ENCODE measurements around the gene SOS1.
A peak's percentile ranks its signal among the peaks of the same experiment; 100 is the strongest.
"Not testable (repeated sequence)": the region's sequence is repeated elsewhere in the genome, so short reads cannot be mapped to it uniquely, and the experiment has no call there.

SOS1 gene

DNA sequence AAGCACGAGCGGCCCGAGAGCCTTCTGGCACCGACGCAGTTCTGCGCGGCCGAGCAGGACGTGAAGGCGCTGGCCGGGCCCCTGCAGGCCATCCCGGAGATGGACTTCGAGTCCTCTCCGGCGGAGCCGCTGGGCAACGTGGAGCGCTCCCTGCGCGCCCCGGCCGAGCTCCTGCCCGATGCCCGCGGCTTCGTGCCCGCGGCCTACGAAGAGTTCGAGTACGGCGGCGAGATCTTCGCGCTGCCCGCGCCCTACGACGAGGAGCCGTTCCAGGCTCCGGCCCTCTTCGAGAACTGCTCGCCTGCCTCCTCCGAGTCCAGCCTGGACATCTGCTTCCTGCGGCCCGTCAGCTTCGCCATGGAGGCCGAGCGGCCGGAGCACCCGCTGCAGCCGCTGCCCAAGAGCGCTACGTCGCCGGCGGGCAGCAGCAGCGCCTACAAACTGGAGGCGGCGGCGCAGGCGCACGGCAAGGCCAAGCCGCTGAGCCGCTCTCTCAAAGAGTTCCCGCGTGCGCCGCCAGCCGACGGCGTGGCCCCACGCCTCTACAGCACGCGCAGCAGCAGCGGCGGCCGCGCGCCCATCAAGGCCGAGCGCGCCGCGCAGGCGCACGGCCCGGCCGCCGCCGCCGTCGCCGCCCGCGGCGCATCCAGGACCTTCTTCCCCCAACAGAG is 160.8 kb downstream of the SOS1 start:
- DNase-seq, result no peak

DNA sequence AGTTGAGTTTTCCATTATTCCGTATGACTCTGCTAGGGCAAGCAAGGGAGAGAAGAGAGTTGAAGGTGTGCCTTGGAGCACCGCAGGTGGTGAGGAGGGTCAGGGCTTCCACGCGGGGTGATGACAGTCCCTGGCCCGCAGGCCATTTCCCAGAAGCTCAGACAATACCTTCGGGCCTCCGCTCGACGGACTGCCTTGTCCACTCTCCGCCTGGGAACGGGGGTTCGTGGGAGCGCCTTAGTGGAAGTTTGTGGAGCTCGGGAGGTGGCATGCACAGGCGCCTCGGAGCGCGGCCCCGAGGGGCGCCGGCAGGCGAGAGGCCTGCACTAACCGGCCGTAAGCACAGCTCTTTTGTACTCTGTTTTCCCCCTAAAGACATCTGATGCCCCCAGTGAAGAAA is 161.4 kb downstream of the SOS1 start:
- no peak for DNase-seq

DNA sequence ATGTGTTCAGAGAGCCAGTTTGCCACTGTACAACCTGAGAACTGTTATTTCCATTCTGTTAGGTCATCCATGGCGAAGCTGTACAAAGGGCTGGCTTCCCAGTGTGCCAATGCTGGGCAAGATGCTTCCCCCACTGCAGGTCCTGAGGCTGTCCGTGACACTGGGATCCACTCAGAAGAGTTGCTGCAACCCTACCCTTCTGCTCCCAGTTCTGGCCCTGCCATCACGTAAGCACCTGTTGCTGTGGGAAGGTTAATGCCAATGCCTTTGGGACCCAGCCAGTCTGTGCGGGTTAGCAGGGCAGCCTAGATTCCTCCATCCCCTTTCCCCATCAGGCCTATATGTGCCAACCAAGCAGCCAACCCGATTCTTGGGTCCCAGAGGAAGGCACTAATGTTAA is 162.9 kb downstream of the SOS1 start:
- DNase-seq, result no peak

DNA sequence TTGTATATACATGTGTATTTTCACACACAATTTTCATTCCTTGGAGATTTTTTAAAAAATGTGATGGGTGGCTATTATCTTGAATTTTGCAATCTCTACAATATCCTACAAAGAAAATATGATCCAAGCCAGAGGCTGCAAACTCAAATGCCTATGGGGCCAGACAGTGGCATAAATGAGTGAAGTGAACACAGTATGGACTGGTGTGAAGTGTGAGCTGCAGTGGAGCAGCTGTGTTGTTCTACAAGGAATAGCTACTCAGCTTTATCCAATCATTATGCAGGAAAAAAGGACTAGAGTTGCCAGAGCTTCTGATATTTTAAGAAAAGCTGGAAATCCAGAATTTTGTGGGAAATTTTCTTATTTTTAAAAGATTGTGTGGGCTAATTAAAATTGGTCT is 169.1 kb downstream of the SOS1 start:
- DNase-seq, result no peak

DNA sequence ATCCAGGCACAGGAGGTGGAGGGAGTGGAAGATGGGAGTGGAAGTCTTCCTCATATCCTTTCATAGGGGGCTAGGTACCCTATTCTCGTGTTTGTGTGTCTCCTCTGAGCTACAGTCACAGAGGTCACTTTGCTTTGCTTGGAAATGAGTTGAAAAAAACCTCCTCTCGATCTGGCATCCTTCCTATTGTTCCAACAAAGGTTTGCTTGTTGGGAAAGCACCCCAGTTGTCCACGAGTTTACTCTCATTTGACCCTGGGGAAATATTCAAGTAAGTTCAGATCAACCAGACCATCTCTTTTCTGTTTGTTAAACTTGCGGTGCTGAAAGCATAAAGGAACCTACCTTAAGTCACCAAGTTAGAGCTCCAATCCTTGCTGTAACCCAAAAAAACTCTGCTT is 171.9 kb downstream of the SOS1 start:
- no peak for DNase-seq

DNA sequence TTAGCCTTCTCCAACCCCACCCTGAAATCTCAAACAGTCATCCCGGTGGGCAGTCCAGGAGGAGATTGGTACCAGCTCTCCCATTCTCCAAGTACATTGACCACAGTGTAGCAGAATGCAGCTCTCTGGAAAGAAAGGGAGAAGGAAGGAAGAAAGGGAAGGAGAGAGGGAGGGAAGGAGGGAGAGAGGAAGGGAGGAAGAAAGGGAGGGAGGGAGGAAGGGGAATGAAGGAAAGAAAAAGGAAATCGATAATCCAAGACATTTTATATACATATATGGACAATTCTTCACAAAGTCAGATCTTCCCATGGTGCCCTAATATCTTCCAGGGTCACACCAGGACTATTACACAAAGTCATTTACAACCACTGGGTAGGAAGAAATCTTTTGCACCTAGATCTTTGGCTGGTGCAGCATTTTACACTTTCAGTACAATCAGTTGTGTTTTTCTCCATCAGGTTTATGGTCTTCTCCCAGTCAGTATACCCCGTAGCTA is 172.4 kb downstream of the SOS1 start:
- no peak for DNase-seq

DNA sequence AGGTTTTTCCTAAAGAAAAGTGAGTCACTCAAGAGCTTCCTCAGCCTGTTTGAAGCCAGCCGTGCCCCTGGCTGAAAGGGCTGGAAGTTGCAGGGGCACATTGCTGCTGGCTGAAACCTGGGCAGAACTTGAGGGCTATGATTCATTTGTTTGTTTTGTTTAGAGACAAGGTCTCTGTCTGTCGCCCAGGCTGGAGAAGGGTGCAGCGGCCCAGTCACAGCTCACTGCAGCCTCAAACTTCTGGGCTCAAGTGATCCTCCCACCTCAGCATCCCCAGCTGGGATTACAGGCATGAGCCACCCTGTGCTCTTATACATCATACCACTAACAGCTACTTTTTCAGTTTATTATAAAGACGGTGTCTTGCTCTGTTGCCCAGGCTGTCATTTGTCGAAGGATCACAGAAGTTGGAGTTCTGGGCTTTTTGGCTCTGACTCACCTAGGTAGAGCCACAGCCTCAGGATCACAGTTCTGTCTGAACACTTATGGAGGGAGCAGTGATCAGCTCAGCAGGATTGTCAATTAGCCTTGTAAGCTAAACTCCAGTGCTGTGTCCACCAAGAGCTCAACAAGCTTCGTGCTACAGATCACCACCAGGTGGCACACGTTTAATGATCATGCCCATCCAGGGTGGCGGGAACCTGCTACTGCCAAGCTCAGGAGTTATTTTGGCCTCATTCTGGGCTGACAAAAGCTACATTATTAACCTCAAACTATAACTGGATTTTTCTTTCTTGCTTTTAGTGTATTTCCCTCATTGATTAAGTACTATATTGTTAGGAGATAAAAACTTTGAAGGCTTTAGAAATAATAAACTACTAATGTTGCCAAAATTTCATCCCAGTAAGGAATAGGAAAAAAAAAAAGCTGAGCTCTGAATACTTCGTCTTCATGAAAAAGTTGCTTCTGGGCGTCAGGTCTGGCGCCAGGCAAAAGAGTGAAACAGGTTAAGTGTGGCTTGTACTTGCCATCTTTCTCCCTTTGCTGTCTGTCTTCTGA is 173.3 kb downstream of the SOS1 start:
- DNase-seq, result peak; percentile 19

DNA sequence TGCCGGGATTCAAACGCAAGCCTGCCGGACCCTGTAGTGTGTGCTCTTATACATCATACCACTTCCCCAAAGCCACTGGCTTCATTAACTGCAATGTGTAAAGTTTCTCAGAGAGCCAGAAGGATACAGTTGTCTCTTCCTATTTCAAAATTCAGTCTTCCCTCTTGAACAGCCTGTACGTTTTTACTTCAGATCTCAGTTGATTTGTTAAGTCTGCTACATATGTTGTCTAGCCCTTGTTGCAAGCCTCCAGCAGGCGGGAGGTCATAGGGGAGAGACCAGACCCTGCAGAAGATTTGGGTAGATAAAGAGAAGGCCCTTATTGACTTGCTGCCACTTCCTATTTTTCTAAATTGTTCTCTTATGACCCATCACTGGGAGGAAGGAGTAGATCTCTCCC is 174.9 kb downstream of the SOS1 start:
- no peak for DNase-seq

DNA sequence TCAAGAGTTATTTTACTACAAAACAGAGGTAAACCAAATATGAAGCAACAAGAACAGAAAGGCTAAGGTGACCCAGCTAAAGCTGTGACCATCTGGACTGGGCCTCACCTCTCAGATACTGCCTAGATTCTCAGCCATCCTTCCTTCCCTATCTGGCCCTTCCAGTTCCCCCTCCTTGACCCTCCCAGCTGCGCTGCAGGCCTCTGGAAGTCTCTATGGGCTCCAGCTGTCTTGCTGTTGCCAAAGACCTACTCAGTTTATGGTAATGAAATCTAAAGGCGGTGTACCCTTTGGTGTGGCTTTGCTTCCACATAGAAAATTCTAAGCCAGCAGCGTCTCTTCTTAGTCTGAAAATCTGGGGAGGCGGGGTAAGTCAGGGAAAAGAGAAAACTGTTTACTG is 175.5 kb downstream of the SOS1 start:
- DNase-seq, result no peak

DNA sequence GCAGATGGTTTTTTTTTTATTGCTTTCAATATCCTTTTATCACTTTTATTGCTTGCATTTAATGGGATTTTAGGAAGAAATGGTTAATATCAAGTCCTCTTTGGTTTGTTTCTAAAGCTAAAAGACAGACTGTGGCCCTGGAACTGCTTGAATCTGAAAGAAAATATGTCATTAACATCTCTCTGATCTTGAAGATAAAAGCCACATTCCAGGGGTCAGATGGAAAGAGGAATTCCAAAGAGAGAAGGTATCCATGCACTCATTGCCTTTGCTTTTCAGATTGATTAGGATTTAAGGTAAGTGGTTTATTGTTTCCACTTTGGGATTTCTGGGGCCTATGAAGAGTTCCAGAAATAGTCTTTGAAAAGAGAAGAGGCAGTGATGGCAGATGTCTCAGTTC is 177.1 kb downstream of the SOS1 start:
- no peak for DNase-seq

DNA sequence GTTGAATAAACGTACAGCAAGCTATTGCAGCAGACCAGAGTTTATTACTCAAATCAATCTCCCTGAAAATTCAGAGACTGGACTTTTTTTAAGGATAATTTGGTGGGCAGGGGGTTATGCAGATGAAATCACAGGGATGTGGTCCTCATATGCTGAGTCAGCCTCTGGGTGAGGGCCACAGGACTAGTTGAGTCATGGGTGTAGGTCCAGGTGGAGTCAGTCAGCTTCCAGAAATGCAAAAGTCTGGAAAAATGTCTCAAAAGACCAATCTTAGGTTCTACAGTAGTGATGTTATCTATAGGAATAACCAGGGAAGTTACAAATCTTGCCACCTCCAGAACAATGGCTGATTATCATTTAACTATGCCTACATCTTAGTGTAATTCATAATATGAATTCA is 180.1 kb downstream of the SOS1 start:
- no peak for DNase-seq

DNA sequence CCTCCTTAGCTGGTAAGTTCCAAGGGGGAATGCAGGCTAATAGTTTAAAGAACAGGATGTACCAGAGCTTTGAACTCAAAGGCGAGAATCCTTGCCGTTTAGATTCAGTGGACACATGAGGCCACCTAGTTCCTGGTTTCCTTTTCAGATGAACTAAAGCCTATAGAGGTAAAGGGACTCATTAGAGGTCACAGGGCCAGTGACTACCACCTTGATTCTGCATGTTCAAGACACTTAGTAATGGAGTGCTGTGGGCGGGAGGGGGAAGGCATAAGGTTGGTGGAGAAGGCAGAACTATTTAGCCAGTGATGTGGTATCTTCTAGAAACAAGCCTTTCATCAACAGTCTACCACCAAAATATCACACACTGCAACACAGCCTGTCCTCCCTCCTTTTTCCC is 183.3 kb downstream of the SOS1 start:
- no peak for DNase-seq

DNA sequence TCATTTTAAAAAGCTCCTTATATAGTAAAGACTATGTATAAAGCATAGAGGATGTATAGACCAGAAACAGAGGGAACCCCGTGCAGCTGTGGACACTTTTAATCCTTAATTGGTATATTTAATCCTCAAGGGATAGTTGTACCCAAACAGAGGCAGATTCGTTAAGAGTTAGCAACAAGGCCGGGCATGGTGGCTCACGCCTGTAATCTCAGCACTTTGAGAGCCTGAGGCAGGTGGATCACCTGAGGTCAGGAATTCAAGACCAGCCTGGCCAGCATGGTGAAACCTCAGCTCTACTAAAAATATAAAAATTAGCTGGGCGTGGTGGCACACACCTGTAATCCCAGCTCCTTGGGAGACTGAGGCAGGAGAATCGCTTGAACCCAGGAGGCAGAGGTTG is 184.3 kb downstream of the SOS1 start:
- not testable (repeated sequence) for DNase-seq

DNA sequence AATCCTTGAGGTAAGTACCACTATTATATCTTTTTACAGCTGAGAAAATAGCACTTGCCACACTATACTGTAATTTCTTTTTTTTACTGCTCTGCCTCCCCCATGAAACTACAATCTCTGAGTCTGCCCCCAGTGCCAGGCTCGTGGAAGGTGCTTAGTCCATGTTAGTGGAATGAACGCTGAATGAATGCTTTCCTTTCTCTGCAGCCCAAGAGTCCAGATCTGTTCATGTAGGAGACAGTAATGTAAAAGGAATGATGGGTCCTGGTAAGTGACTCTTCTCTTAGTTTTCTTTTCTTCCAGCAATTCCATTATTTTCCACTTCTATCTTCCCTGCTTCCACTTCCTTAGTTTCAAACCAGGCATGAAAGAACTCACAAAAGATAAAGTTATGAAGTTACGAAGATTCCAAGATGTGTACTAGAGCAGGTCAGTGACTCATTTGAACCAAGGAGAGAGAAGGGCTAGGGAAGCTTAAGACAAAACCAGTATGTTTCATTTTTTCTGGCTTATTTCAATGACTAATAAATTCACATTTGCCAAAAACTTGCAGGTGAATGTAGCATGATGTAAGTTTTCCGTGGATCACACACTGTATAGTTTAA is 185.2 kb downstream of the SOS1 start:
- no peak for DNase-seq

DNA sequence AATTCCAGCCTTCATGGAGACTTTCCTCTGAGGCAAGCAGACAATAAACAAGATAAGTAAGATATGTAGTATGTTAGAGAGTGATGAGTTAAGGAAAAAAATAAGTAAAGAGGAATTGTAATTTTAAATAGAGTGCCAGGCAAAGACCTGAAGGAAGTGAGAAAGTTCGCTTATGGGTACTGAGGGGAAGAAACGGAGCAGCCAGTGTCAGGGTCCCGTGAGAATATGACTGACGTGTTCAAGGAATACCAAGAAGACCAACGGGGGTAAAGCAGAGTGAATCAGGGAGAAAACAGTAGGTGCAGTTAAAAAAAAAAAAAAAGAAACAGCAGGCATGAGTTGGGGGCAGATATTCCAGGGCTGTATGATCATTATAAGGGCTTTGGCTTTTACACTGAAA is 186.1 kb downstream of the SOS1 start:
- no peak for DNase-seq

DNA sequence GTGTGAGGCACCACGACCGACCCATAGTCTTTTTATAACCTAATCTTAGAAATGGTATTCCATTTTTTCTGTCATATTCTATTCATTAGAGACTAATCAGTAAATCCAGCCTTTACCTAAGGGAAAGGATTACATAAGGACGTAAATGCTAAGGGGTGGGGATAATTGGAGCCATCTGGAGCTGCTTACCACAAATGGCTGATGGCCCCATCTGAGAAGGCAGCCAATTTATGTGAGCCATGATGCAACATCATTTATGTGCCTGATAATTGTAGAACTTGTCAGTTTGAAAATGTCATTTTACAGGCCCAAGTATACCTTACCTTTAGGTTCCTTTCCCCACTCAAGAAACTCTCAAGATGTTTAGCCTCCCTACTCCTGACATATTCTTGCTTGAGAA is 187.2 kb downstream of the SOS1 start:
- no peak for DNase-seq

DNA sequence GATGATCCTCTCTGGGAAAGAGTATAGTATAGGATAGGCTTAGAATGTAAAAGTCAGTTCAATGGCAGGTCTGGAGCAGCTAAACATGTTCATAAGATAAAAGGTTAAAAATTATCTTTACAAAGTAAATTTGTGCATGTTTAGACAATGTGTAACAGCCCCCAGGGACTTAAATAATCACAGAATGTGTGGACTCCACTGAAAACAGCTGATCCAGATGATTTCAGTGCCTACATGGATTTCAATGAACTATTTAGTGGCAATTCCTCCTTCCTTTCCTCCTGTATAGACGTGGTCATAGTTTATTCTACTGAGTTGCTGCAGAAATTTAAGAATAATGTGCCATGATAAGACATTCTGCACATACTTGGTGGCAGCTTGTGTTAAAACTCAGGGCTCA is 188.3 kb downstream of the SOS1 start:
- DNase-seq, result no peak
